ENCODE data around the gene CDH3. TPM values are rescaled to one million over a fixed set of nuclear protein-coding genes. Genes with fewer than 3 reads are reported as not detected.

CDH3 gene
- total RNA-seq, 1 experiment from 2014 or later: 109 TPM

- no peaks in the 10 kb centered on the region for H3K9me2 ChIP-seq (replicated peaks; ENCODE audit: low read length)
- no peaks in the 10 kb centered on the region for H3K4me1 ChIP-seq (ENCODE audit: insufficient read depth, low read length)
- no peaks in the 10 kb centered on the region for H4K20me1 ChIP-seq (ENCODE audit: low read length)
- ATAC-seq (no peak), DNase-seq (no peak)
- no peaks in the 10 kb centered on the region for H3K36me3 ChIP-seq (ENCODE audit: low read depth, low read length)
- H3K9me3 ChIP-seq (ENCODE audit: low read length): no peaks in the 10 kb centered on the region
- intact Hi-C loops (cut with micrococcal nuclease): no loop called here
- no peaks in the 10 kb centered on the region for H3K79me2 ChIP-seq (ENCODE audit: low read length)
- BruUV-seq (replicated peaks): no TSS peak
- ChIA-PET POLR2A (ENCODE audit: unreplicated experiment) (no interaction called here), CTCF (no interaction called here)
- TF ChIP-seq EZH2phosphoT487 (IDR thresholded peaks at IDR 0.05; ENCODE audit: borderline replicate concordance, low read length): no peak
- no peak for TF ChIP-seq EZH2 (IDR thresholded peaks at IDR 0.05; ENCODE audit: low read length, unreplicated experiment)
- no peak for TF ChIP-seq CTCF (conservative IDR thresholded peaks at IDR 0.05; ENCODE audit: low read depth, low read length)
- no peak overlapping the region for H3K4me3 ChIP-seq (ENCODE audit: low read length)
- no peaks in the 10 kb centered on the region for H3F3A ChIP-seq (ENCODE audit: low read length, unreplicated experiment)
- no peaks in the 10 kb centered on the region for H3K27me3 ChIP-seq (ENCODE audit: low read length)
- H3K9ac ChIP-seq (ENCODE audit: low read length): no peak overlapping the region
- no peak overlapping the region for H3K27ac ChIP-seq (ENCODE audit: low read length)
- no peak overlapping the region for H2AFZ ChIP-seq (ENCODE audit: low read length)
- H3K4me2 ChIP-seq (ENCODE audit: low read length): no peak overlapping the region
Measured at GRCh38 chr16:68724797-68725196, 79.7 kb downstream of the CDH3 start.

GRCh38 chr16:68728523-68728922 lies 83.4 kb downstream of the CDH3 start:
- Histone ChIP-seq H3K4me2 (ENCODE audit: low read length) (no peak overlapping the region), H3K27ac (ENCODE audit: low read length) (no peak overlapping the region), H3K79me2 (ENCODE audit: low read length) (no peaks in the 10 kb centered on the region), H3K4me3 (ENCODE audit: low read length) (no peak overlapping the region), H3K9me3 (ENCODE audit: low read length) (no peaks in the 10 kb centered on the region), H4K20me1 (ENCODE audit: low read length) (no peaks in the 10 kb centered on the region), H2AFZ (ENCODE audit: low read length) (no peak overlapping the region), H3K4me1 (ENCODE audit: insufficient read depth, low read length) (peaks cover 6% of the 10 kb centered on the region; the same call in 1 of the 2 replicates), H3K27me3 (ENCODE audit: low read length) (no peaks in the 10 kb centered on the region), H3K9ac (ENCODE audit: low read length) (no peak overlapping the region), H3F3A (ENCODE audit: low read length, unreplicated experiment) (no peaks in the 10 kb centered on the region), H3K9me2 (replicated peaks; ENCODE audit: low read length) (no peaks in the 10 kb centered on the region), H3K36me3 (ENCODE audit: low read depth, low read length) (no peaks in the 10 kb centered on the region)
- CTCF ChIA-PET: no interaction called here
- no peak for DNase-seq
- TF ChIP-seq EZH2phosphoT487 (IDR thresholded peaks at IDR 0.05; ENCODE audit: borderline replicate concordance, low read length): no peak
- no peak for TF ChIP-seq EZH2 (IDR thresholded peaks at IDR 0.05; ENCODE audit: low read length, unreplicated experiment)
- no peak for TF ChIP-seq CTCF (conservative IDR thresholded peaks at IDR 0.05; ENCODE audit: low read depth, low read length)
- no peak for ATAC-seq
- intact Hi-C loops (cut with micrococcal nuclease): no loop called here
- POLR2A ChIA-PET (ENCODE audit: unreplicated experiment): no interaction called here
- no TSS peak for BruUV-seq (replicated peaks)

GRCh38 chr16:68731637-68732036 lies 86.5 kb downstream of the CDH3 start:
- no peak overlapping the region for H3K4me2 ChIP-seq (ENCODE audit: low read length)
- TF ChIP-seq EZH2phosphoT487 (IDR thresholded peaks at IDR 0.05; ENCODE audit: borderline replicate concordance, low read length) (no peak), CTCF (conservative IDR thresholded peaks at IDR 0.05; ENCODE audit: low read depth, low read length) (no peak), EZH2 (IDR thresholded peaks at IDR 0.05; ENCODE audit: low read length, unreplicated experiment) (no peak)
- no peak overlapping the region for H3K27ac ChIP-seq (ENCODE audit: low read length)
- no peaks in the 10 kb centered on the region for H4K20me1 ChIP-seq (ENCODE audit: low read length)
- ChIA-PET POLR2A (ENCODE audit: unreplicated experiment) (no interaction called here), CTCF (no interaction called here)
- H3K27me3 ChIP-seq (ENCODE audit: low read length): no peaks in the 10 kb centered on the region
- ATAC-seq (no peak), DNase-seq (no peak)
- intact Hi-C loops (cut with micrococcal nuclease): no loop called here
- H3K4me1 ChIP-seq (ENCODE audit: insufficient read depth, low read length): peaks cover 6% of the 10 kb centered on the region; the same call in 1 of the 2 replicates
- no peak overlapping the region for H3K9ac ChIP-seq (ENCODE audit: low read length)
- H3K9me2 ChIP-seq (replicated peaks; ENCODE audit: low read length): no peaks in the 10 kb centered on the region
- H3K4me3 ChIP-seq (ENCODE audit: low read length): no peak overlapping the region
- no peaks in the 10 kb centered on the region for H3F3A ChIP-seq (ENCODE audit: low read length, unreplicated experiment)
- H2AFZ ChIP-seq (ENCODE audit: low read length): no peak overlapping the region
- no peaks in the 10 kb centered on the region for H3K79me2 ChIP-seq (ENCODE audit: low read length)
- no peaks in the 10 kb centered on the region for H3K36me3 ChIP-seq (ENCODE audit: low read depth, low read length)
- no peaks in the 10 kb centered on the region for H3K9me3 ChIP-seq (ENCODE audit: low read length)
- no TSS peak for BruUV-seq (replicated peaks)

Data from PC-3 (cell line).